Activated naive CD4-positive, alpha-beta T cell treated with anti-CD3 and anti-CD28 coated beads, Interleukin-2, amount 50 U/mL, for 72 hours (primary cell): ENCODE data around the gene SHROOM2. TPM values are rescaled to one million over a fixed set of nuclear protein-coding genes. Genes with fewer than 3 reads are reported as not detected.
A peak's percentile ranks its signal among the peaks of the same experiment; 100 is the strongest.

Source experiments
- ATAC-seq, 2 donors: fragments of 150-1000 bp; cut with Tn5 transposase; 2 replicates each; pipeline ENCODE4 v1.10.0; 2021; ENCODE audit warnings: mild to moderate bottlenecking in 2 of 2, moderate library complexity in 2 of 2
- DNase-seq, 2 donors: peaks; one replicate each; pipeline ENCODE4 v3.0.0; 2021 to 2022; ENCODE audit warnings: low spot score in 2 of 2
- H3K27ac Mint-ChIP-seq, 2 donors: one replicate each; pipeline ENCODE4 v1.8.0; 2022; ENCODE audit warnings: mild to moderate bottlenecking in 2 of 2, mixed read lengths in 2 of 2
- H3K36me3 Mint-ChIP-seq, 2 donors: one replicate each; pipeline ENCODE4 v1.8.0; 2022; ENCODE audit warnings: mixed read lengths in 2 of 2
- H3K9me3 Mint-ChIP-seq, 2 donors: one replicate each; pipeline ENCODE4 v1.8.0; 2022; ENCODE audit warnings: mixed read lengths in 2 of 2
- total RNA-seq, 2 donors: library from RNA; stranded (reverse); gene quantifications; one replicate each; pipeline ENCODE4 v1.2.3, GENCODE V29; 2022

SHROOM2 gene
- total RNA-seq, 2 donors from 2014 or later: not detected

DNA sequence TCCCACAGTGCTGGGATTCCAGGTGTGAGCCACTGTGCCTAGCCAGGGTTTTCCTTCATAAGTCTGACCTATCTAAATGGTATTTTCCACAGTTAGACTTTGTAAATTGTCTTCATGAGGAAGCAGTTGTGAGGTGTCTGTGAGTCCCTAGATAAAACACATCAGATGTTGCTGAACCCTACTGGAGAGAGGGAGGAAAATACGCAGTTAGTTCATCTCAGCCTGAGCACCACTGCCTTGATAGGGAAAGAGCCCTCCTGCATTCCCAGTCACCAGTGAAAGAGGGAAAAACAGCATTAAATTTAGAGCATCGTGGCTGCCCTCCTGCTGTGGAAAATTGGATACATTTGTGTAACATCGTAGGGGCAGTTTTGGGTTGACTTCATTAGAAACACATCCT lies 149.2 kb downstream of the SHROOM2 start:
- Mint-ChIP-seq H3K36me3 (no peaks in the 10 kb centered on the region), H3K9me3 (no peaks in the 10 kb centered on the region), H3K27ac (no peak overlapping the region)
- ATAC-seq (no peak), DNase-seq (no peak)

DNA sequence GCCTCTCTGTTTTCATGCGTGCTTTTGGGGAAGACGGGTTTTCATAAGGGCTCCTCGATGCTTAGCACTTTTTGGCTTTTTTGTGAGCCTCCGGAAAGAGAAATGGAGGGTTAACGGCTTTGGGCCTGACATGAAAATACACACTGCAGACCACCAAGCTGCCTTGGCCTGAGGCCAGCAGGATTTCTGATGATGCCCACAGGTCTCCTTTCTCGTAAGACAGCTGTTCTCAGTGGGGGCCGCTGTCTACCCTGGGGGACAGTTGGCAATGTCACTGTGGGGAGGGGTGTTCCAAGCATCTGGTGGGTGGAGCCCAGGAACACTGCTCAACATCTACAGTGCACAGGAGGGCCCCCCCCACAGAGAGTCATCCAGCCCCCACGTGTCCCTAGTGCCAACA lies 151.5 kb downstream of the SHROOM2 start:
- no peak overlapping the region for H3K27ac Mint-ChIP-seq
- ATAC-seq: no peak
- DNase-seq: no peak
- no peaks in the 10 kb centered on the region for H3K36me3 Mint-ChIP-seq
- H3K9me3 Mint-ChIP-seq: no peaks in the 10 kb centered on the region

DNA sequence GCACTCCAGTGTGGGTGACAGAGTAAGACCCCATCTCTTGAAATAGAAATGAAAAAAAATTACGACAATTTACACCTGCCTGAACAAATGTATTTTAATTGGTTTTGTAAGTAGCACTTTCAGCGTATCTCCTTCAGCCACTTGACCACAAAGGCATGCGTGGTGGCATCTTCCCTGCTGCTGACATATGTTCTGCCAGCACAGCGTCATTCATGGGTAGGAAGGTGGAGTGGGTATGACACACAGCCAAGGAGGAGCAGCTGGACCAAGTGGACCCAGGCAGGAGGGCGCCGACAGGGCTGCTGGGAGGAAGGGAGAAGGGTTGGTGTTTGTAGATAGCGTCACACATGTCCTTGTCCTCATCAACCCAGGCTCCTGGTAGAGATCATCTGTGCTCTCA lies 152.3 kb downstream of the SHROOM2 start:
- H3K36me3 Mint-ChIP-seq: no peaks in the 10 kb centered on the region
- no peaks in the 10 kb centered on the region for H3K9me3 Mint-ChIP-seq
- no peak overlapping the region for H3K27ac Mint-ChIP-seq
- ATAC-seq (no peak), DNase-seq (no peak)

DNA sequence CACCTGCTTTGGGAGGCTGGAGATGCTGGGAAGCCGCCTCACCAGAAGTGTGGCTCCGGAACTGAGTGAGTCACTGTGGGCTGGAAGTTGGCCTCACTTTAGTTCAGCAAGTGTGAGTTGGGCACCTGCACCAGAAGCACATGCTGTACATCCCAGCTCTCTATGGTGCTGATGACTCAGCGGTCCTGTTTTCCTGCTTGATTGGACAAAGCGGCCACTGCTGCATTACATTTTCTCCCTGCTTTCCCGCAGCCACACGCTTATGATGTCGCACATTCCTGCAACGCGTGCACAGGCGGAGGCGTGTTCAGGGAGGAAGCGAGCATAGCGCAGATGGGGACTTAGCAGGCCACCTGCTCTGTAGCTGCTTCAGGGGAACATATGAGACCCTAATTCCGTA lies 154.2 kb downstream of the SHROOM2 start:
- no peak overlapping the region for H3K27ac Mint-ChIP-seq

DNA sequence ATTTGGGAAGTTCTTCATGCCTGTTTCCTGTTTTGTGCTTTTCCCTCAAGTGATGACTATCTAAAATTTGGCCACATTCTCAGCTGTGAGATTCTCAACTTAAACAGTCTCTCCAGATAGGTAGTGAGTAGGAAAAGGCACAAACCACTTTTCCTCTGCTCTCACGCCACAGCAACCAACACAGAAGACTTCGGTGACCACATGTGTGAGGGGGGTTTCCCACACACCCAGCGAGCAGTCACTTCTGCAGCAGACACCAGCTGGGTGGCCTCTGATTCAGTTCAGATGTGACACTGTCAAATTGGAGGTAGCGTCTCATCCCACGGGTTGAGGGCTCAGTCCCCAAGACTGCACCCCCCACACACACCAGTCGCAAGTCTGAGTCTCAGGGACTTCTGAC lies 155.9 kb downstream of the SHROOM2 start:
- H3K27ac Mint-ChIP-seq: peak overlapping the region in 1 of 2 donors; percentile 14
- ATAC-seq (peak; percentile 96 to 98), DNase-seq (peak; percentile 62 to 65)
- H3K9me3 Mint-ChIP-seq: no peaks in the 10 kb centered on the region
- no peaks in the 10 kb centered on the region for H3K36me3 Mint-ChIP-seq

More for the DNA sequence above, 154.2 kb downstream of the SHROOM2 start:
- Mint-ChIP-seq H3K9me3 (no peaks in the 10 kb centered on the region), H3K36me3 (no peaks in the 10 kb centered on the region)
- ATAC-seq: no peak
- no peak for DNase-seq

DNA sequence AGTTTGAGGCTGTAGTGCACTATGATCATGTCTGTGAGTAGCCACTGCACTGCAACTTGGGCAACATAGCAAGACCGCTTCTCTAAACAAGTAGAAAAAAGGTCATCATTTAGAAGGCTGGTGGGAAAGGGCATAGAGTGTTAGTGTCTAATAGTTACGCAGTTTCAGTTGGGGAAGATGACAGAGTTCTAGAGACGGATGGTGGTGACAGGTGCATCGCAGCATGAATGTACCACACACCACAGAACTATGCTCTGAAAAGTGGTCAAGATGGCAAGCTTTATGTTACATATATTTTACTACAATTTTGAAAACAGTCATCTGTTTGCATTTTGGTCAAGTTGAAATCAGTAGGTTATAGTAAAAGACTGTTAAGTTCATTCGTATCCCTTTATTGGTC lies 157.2 kb downstream of the SHROOM2 start:
- DNase-seq (no peak), ATAC-seq (no peak)
- no peaks in the 10 kb centered on the region for H3K36me3 Mint-ChIP-seq
- H3K9me3 Mint-ChIP-seq: no peaks in the 10 kb centered on the region
- H3K27ac Mint-ChIP-seq: no peak overlapping the region

DNA sequence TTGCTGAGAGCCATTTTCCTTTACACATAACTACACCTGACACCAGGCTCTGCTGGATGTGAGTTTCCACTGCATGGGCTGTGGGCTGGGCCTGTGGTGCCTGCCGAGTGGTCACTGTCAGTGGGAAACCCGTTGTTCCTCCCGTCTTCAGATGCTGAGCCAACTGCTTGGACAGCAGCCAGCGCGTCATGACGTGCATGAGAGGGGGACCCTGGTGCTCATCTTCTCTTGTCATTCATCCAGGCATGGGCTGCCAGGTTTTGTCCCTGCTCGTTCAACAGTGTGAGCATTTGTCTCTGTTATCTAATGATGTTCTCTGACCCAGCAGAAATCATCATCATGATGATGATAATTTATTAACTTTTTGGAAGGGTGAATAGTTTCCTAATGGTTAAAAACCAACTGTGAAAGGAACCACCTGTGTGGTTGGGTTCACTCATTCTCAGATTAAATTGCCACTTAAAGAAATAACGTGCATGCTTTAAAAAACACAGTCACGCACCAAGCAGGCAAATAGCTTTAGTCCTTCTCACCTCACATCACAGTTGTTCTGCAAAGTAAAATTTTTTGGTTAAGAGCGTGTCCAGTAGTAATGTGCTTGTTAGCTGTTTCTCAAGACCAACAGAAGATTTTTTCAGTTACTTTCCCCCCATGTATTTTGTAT lies 161.0 kb downstream of the SHROOM2 start:
- no peak for ATAC-seq
- H3K27ac Mint-ChIP-seq: no peak overlapping the region
- DNase-seq: no peak
- no peaks in the 10 kb centered on the region for H3K9me3 Mint-ChIP-seq
- no peaks in the 10 kb centered on the region for H3K36me3 Mint-ChIP-seq

DNA sequence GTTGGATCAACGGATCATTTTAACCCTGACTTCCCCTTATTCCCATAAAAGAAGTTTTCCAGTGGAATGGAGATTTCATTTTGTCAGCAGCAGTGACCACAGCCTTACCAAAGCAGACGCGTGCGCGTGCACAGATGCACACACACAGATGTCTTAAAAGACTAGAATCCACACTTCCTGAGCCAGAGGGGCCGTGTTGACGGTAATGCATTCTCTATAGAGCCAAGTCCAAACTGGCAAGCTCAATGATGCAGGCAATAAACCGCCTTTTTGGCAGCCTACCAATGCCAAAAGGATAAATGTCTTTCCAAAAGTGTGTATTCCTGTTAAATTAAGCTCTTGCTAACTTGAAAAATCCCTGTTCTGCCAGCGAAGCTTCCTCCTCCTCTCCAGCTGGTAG lies 162.2 kb downstream of the SHROOM2 start:
- no peaks in the 10 kb centered on the region for H3K9me3 Mint-ChIP-seq

DNA sequence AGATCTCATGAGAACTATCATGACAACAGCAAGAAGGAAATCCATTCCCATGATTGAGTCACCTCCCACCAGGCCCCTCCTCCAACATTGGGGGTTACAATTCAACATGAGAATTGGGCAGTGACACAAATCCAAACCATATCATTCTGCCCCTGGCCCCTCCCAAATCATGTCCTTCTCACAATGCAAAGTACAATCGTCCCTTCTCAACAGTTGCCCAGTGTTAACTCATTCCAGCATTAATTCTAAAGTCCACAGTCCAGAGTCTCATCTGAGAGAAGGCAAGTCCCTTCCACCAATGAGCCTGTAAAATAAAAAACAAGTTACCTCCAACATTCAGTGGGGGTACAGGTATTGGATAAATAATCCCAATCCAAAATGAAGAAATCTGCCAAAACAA lies 166.1 kb downstream of the SHROOM2 start:
- no peak for ATAC-seq
- H3K27ac Mint-ChIP-seq: no peak overlapping the region
- H3K36me3 Mint-ChIP-seq: no peaks in the 10 kb centered on the region
- no peak for DNase-seq
- no peaks in the 10 kb centered on the region for H3K9me3 Mint-ChIP-seq

More for the DNA sequence above, 162.2 kb downstream of the SHROOM2 start:
- ATAC-seq (no peak), DNase-seq (no peak)
- H3K36me3 Mint-ChIP-seq: no peaks in the 10 kb centered on the region
- no peak overlapping the region for H3K27ac Mint-ChIP-seq

DNA sequence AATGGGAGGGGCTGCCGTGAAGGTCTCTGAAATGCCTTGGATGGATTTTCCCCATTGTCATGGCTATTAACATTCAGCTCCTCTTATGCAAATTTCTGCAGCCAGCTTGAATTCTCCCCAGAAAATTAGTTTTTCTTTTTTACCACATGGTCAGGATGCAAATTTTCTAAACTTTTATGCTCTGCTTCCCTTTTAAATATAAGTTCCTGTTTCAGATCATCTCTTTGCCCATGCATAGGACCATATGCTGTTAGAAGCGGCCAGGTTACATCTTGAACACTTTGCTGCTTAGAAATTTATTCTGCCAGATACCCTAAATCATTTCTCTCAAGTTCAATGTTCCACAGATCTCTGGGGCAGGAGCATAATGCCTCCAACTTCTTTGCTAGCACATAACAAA lies 167.2 kb downstream of the SHROOM2 start:
- ATAC-seq: no peak
- DNase-seq: no peak
- Mint-ChIP-seq H3K27ac (no peak overlapping the region), H3K9me3 (no peaks in the 10 kb centered on the region), H3K36me3 (no peaks in the 10 kb centered on the region)

DNA sequence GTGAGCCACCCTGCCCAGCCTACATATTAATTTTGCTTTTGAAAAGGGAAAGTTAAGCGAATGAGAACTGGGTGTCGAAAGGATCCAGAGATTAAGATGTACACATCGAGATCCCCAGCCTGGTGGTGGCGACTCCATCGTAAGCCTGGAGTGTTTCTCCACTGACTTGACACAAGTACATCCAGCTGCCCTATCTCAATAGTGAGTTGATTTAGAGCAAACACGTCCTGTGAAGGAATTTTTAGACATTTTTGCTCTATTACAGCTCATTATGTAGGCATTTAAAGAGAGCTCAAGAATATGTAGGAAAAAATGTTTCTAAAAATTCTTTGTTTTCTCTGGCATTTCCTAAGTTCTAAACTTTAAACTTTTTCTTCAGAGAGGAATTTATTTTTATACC lies 169.3 kb downstream of the SHROOM2 start:
- no peak for DNase-seq
- H3K9me3 Mint-ChIP-seq: no peaks in the 10 kb centered on the region
- no peak for ATAC-seq
- H3K27ac Mint-ChIP-seq: no peak overlapping the region
- H3K36me3 Mint-ChIP-seq: no peaks in the 10 kb centered on the region

DNA sequence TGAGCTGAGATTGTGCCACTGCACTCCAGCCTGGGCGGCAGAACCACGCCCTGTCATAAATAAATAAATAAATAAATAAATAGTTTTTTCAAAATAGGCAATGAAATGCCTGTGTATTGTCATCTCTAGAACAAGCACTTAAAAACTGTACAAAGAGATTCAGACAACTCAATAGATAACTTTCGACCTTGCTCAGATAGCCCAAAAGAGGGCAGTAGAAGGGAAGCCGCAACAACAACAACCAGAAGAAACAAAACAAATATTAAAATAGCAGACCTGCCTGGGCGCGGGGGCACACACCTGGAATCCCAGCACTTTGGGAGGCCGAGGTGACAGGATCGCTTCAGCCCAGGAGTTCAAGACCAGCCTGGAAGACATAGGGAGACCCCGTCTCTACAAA lies 171.5 kb downstream of the SHROOM2 start:
- Mint-ChIP-seq H3K27ac (no peak overlapping the region), H3K36me3 (no peaks in the 10 kb centered on the region), H3K9me3 (no peaks in the 10 kb centered on the region)
- ATAC-seq (no peak), DNase-seq (no peak)

DNA sequence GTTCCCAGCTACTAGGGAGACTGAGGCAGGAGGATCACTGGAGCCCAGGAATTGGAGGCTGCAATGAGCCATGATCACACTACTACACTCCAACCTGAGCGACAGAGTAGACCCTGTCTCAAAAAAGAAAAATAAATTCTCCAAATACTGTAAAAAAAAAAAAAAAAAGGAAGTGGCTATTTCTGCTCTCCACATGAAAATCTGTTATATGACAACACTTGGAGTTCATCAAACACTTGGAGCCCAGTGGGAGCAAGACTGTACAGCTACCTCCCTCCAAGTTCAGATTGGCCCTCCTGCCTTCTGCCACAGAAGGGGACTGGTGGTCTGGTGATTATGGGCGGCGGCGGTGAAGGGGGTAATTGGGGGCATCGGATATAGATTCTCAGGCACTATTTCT lies 172.0 kb downstream of the SHROOM2 start:
- Mint-ChIP-seq H3K36me3 (no peaks in the 10 kb centered on the region), H3K9me3 (no peaks in the 10 kb centered on the region), H3K27ac (no peak overlapping the region)
- DNase-seq: no peak
- no peak for ATAC-seq

DNA sequence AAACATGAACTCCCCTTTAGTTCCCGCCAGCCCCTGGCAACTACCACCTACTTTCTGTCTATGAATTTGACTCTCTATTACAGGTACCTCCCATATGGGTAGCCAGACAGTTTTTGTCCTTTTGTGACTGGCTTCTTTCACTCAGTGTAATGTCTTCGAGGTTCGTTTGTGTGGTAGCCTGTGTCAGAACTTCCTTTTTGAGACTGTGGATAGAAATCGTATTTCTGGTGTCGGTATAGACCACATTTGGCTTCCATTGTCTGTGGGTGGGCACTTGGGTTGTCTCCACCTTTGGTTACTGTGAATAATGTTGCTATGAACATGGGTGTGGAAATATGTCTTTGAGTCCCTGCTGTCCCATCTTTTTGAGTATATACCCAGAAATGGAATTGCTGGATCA lies 175.5 kb downstream of the SHROOM2 start:
- H3K27ac Mint-ChIP-seq: no peak overlapping the region
- ATAC-seq: no peak
- H3K9me3 Mint-ChIP-seq: peaks cover 0 to 4% of the 10 kb centered on the region in 2 donors
- no peaks in the 10 kb centered on the region for H3K36me3 Mint-ChIP-seq
- no peak for DNase-seq

DNA sequence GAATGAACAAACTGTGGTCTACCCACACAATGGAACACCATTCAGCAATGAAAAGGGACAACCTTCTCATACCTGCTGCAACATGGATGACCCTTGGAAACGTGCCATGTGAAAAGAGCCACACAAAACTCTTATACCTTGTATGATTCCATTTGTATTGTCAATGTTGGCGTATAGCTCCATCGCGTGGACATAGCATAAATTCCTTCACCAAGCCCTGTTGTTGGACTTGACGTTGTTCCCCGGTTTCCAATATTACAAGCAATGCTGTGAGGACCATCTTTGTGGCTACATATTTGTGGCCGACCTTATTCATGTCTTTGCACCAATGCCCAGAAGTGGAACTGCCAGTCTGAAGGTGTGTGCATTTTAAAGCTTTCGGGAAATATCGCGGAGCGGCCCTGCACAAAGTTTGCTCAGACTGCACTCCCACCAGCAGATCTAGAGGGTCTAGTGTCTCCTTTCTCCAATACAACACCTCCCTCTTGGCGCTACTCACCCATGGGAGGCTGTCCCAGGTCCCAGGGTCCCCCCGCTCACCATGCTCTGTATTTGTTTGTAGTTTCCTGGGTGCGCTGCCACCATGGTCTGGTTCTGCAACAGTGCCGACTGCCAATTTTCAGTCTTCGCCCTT lies 180.7 kb downstream of the SHROOM2 start, which contains the start of gene CLDN34:
Gene CLDN34 (plus strand): TSS at position 584 of the 634 bp plus-strand sequence. CDS start 0 bp downstream, at position 584.
- no peak for DNase-seq
- Mint-ChIP-seq H3K27ac (no peak within 1 kb of the TSS), H3K36me3 (no peaks in the 10 kb centered on the region), H3K9me3 (peaks cover 0 to 4% of the 10 kb centered on the region in 2 donors)
- no peak for ATAC-seq

DNA sequence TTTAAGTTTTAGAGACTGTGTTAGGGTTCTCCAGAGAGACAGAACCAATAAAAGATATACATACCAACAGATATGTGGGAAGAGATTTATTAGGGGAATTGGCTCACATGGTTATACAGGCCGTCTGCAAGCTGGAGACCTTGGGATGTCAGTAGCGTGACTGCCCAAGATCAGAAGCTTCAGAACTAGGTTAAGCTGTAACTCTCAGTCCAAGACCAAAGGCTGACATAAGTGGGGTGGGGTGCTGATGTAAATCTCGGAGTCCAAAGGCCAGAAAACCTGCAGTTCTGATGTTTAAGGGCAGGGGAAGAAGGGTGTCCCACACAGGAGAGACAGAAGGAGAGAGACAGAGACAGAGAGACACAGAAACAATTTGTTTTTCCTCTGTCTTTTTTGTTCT lies 191.4 kb downstream of the SHROOM2 start:
- ATAC-seq (no peak), DNase-seq (no peak)
- no peak overlapping the region for H3K27ac Mint-ChIP-seq
- no peaks in the 10 kb centered on the region for H3K36me3 Mint-ChIP-seq
- H3K9me3 Mint-ChIP-seq: no peaks in the 10 kb centered on the region

DNA sequence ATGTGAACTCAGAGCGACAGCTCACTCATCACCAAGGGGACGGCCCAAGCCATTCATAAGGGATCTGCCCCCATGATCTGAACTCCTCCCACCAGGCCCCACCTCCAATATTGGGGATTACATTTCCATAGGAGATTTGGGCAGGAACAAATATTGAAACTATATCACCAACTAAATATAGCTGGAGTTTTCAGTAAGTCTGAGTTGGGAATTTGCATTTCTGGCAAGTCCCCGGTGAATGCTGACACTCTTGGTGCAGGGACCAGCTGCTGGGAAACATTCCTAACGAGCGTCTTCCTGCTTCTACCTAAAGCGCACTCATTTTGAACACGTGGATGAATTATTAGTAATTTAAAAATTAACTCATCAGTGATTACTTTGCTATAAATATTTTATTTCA lies 194.2 kb downstream of the SHROOM2 start:
- H3K36me3 Mint-ChIP-seq: no peaks in the 10 kb centered on the region
- H3K9me3 Mint-ChIP-seq: no peaks in the 10 kb centered on the region
- no peak for DNase-seq

DNA sequence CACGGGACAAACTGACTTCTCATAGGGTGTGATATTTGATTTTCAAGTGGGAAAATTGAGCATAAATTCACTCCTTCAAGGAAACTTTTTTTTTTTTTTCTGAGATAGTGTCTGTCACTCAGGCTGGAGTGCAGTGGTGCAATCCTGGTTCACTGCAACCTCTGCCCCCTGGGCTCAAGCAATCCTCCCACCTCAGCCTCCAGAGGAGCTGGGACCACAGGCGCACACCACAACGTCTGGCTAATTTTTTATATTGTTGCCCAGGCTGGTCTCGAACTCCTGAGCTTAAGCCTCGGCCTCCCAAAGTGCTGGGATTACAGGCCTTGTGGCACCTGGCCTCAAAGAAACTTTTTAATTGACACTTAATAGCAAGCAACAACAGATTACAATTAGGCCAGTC lies 194.7 kb downstream of the SHROOM2 start:
- H3K36me3 Mint-ChIP-seq: no peaks in the 10 kb centered on the region
- ATAC-seq: no peak
- no peak overlapping the region for H3K27ac Mint-ChIP-seq

More for the DNA sequence above, 194.2 kb downstream of the SHROOM2 start:
- no peak for ATAC-seq
- no peak overlapping the region for H3K27ac Mint-ChIP-seq

More for the DNA sequence above, 194.7 kb downstream of the SHROOM2 start:
- no peaks in the 10 kb centered on the region for H3K9me3 Mint-ChIP-seq
- no peak for DNase-seq
